ENCODE measurements around the gene KYAT1.
"Not testable (repeated sequence)": the region's sequence is repeated elsewhere in the genome, so short reads cannot be mapped to it uniquely, and the experiment has no call there.

KYAT1 gene

GRCh38 chr9:128818099-128818838, 63.5 kb downstream of the KYAT1 start, which contains the start of gene ENDOG:
TSS of gene ENDOG (plus strand) at chr9:128818500. CDS start at chr9:128818685, 185 bp downstream.
- peak; percentile 98 for DNase-seq (ENCODE audit: low read depth in 2 of 2)

- DNase-seq (ENCODE audit: low read depth in 2 of 2), result no peak
Observed at GRCh38 chr9:128810873-128811272, 70.9 kb downstream of the KYAT1 start.

GRCh38 chr9:128809831-128810230, 71.9 kb downstream of the KYAT1 start:
- DNase-seq (ENCODE audit: low read depth in 2 of 2), result no peak

- DNase-seq (ENCODE audit: low read depth in 2 of 2), result no peak
Observed at GRCh38 chr9:128809036-128809599, 72.6 kb downstream of the KYAT1 start.

DNA sequence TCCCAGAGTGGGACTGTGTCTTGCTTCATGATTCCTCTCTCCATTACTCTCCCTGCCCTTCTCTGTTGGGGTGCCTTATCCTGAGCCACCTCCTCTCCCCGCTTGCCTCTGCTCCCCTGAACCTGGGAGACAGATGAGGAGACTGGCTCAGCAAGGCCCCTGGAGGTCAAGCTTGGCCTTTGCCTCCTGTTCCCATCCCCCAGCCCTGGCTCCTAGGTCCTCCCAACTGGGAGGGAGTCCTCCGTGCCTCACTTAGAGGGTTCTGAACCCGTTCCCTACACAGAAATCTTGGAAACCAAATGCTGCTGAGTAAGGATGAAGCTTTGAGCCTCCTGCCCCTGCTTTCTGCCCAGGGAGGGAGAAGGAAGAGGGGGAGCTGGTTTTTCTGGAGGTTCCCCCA, 73.2 kb downstream of the KYAT1 start:
- DNase-seq (ENCODE audit: low read depth in 2 of 2), result no peak

DNA sequence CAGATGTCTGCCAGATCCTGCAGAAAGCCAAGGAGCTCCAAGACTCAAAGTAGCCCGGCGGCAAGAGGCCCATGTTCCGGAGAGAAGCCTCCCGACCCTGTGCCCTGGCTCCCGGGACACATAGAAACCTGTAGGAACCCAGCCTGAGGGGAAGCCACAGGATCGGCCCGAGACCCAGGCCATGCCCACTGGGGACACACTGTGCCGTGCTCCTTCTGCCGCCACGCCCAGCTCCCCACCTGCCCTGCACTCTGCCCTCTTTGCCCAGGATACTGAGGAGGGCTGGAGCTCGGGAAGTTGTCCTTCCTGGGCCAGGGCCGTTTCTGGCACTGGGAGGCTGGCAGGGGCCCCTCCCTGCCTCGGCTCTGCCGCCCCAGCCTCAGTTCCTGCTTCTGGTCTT, 73.9 kb downstream of the KYAT1 start:
- no peak for DNase-seq (ENCODE audit: low read depth in 2 of 2)

GRCh38 chr9:128805661-128806060, 76.1 kb downstream of the KYAT1 start:
- DNase-seq (ENCODE audit: low read depth in 2 of 2), result no peak

DNA sequence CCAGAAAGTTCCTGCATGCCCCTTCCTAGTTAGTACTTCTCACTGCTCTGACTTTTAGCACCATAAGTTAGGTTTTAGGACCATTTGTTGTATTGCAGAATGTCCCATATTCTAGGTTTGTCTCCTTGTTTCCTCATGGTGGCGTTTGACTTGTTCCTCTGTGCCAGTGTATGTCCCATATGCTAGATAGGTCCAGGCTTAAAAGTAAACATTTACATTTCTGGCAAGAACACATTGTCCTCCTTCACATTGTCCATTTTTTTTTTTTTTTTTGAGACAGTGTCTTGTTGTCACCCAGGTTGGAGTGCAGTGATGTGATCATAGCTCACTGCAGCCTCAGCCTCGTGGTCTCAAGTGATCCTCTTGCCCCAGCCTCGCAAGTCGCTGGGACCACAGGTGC, 79.3 kb downstream of the KYAT1 start:
- no peak for DNase-seq (ENCODE audit: low read depth in 2 of 2)

- DNase-seq (ENCODE audit: low read depth in 2 of 2), result no peak
Observed at GRCh38 chr9:128800061-128800460, 81.7 kb downstream of the KYAT1 start.

GRCh38 chr9:128798896-128799295, 82.9 kb downstream of the KYAT1 start:
- DNase-seq (ENCODE audit: low read depth in 2 of 2), result no peak

GRCh38 chr9:128794961-128795360, 86.8 kb downstream of the KYAT1 start:
- DNase-seq (ENCODE audit: low read depth in 2 of 2), result not testable (repeated sequence)

DNA sequence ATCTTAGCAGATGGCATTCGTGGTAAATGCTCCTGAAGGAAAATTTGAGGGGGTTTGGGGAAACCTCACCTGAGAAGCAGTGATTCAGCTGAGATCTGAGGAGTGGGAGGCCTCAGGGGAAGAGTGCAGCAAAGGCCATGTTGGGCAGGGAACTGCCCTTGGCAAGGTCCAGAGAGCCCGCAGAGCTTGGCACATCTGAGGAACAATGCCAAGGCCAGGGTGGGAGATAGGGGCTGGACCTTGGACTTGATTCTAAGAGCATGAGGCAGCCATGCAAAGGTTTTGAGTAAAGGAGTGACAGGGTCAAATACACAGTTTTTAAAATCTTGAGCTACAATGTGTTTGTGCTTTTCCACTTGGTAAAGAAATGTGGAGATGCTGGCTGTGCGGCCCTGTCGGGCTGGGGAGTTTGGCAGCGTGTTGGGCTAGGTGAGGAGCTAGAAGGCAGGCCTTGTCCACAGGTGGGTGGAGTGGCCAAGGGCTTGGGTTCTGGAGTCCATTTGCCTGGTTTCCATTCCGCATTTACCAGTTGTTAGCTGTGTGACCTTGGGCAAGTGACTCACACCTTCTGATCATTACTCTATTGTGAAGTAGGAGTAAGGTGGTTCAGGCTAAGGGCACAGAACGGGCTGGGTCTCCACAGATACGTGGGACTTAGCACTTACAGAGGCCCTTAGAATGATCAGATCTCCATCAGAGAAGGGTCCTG, 88.6 kb downstream of the KYAT1 start:
- no peak for DNase-seq (ENCODE audit: low read depth in 2 of 2)

GRCh38 chr9:128792134-128792533, 89.6 kb downstream of the KYAT1 start:
- DNase-seq (ENCODE audit: low read depth in 2 of 2), result no peak

GRCh38 chr9:128790536-128790935, 91.2 kb downstream of the KYAT1 start:
- DNase-seq (ENCODE audit: low read depth in 2 of 2), result no peak

GRCh38 chr9:128788445-128788844, 93.3 kb downstream of the KYAT1 start:
- DNase-seq (ENCODE audit: low read depth in 2 of 2), result no peak

- no peak for DNase-seq (ENCODE audit: low read depth in 2 of 2)
Observed at GRCh38 chr9:128787659-128788058, 94.1 kb downstream of the KYAT1 start.

DNA sequence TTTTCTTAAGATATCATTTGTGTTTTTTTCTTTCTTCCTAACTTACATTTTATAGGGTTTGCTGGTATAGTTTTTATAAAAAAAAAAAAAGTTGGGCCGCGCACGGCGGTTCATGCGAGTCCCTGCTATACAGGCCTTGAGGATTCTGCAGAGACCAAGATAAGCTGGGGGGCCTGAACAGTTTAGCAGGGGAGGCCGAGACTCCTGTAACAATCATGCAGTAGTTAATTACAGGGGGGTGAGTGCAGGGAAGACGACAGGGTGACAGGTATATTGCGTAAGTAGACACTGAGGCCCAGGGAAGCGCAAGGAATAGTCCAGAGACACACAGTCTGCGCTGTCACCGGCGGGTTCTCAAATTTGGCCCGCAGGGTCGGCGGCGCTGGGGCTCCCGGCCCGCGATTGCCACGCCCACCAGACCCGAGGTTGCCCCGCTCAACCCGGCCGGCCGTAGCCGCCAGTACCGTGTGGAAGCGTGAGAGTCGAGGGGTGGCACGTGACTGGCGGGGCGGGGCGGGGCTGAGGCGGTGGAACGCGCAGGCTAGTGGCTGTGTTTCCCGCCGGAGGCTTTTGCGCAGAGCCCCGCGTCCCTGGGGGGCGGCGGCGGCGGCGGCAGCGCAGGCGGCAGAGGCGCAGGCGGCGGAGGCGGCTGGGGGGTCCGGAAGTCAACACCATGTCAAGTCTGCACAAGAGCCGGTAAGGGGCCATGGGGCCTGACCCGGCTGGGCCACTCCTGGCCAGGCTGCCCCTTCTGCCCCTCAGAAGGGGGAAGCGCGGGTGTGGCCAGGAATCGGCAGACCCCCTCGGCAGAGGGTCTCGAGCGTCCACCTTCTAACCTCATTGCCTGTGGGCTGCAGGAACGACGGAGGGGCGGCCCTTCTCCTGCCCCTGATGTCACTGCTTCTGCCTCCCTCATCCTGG, 94.8 kb downstream of the KYAT1 start, which contains the start of gene TBC1D13:
Gene TBC1D13, plus strand, starts transcription at position 573 of the 921 bp plus-strand sequence. Its CDS starts 101 bp downstream, at position 674.
- peak; percentile 82 to 84 for DNase-seq (ENCODE audit: low read depth in 2 of 2)

GRCh38 chr9:128785427-128785826, 96.3 kb downstream of the KYAT1 start:
- no peak for DNase-seq (ENCODE audit: low read depth in 2 of 2)
